IPS-18a (cell line): ENCODE results near the gene RBMXL3.

Source experiments
- H3K27ac ChIP-seq: one replicate; pipeline ENCODE4 v1.5.1; 2013; ENCODE audit warnings: low read length
- H3K27me3 ChIP-seq: one replicate; pipeline ENCODE4 v1.6.1; 2013; ENCODE audit warnings: mild to moderate bottlenecking, low read length; ENCODE audit not compliant: control insufficient read depth, insufficient read depth
- H3K36me3 ChIP-seq: one replicate; pipeline ENCODE4 v1.6.1; 2013; ENCODE audit warnings: low read depth, low read length; ENCODE audit not compliant: control insufficient read depth
- H3K4me1 ChIP-seq: one replicate; pipeline ENCODE4 v1.6.1; 2013; ENCODE audit warnings: low read depth, low read length; ENCODE audit not compliant: control insufficient read depth
- H3K4me3 ChIP-seq: one replicate; pipeline ENCODE4 v1.5.1; 2013; ENCODE audit warnings: low read length
- H3K9ac ChIP-seq: one replicate; pipeline ENCODE4 v1.6.1; 2013; ENCODE audit warnings: mild to moderate bottlenecking, low read length, moderate library complexity
- H3K9me3 ChIP-seq: one replicate; pipeline ENCODE4 v1.6.1; 2013; ENCODE audit warnings: low read depth, low read length; ENCODE audit not compliant: control insufficient read depth

The RBMXL3 gene

GRCh38 chrX:115189110-115189509 lies at the start of gene RBMXL3:
Gene RBMXL3 (plus strand): TSS chrX:115189410. CDS start chrX:115189442, 32 bp downstream.
- no peak within 1 kb of the TSS for H3K4me3 ChIP-seq
- H3K27ac ChIP-seq, result no peak within 1 kb of the TSS
- H3K4me1 ChIP-seq, result no peaks in the 10 kb centered on the region
- H3K9me3 ChIP-seq, result no peaks in the 10 kb centered on the region
- no peaks in the 10 kb centered on the region for H3K27me3 ChIP-seq
- H3K9ac ChIP-seq, result no peak within 1 kb of the TSS
- H3K36me3 ChIP-seq, result no peaks in the 10 kb centered on the region

GRCh38 chrX:115142057-115142456 lies 47.2 kb upstream of the RBMXL3 start:
- no peaks in the 10 kb centered on the region for H3K27me3 ChIP-seq
- H3K9me3 ChIP-seq, result no peaks in the 10 kb centered on the region
- H3K27ac ChIP-seq, result no peak overlapping the region
- H3K9ac ChIP-seq, result no peak overlapping the region
- H3K4me1 ChIP-seq, result peaks cover 12% of the 10 kb centered on the region
- H3K4me3 ChIP-seq, result no peak overlapping the region
- H3K36me3 ChIP-seq, result no peaks in the 10 kb centered on the region

GRCh38 chrX:115147220-115147619 lies 42.0 kb upstream of the RBMXL3 start:
- Histone ChIP-seq H3K27ac (no peak overlapping the region), H3K9me3 (no peaks in the 10 kb centered on the region), H3K36me3 (no peaks in the 10 kb centered on the region), H3K4me3 (no peak overlapping the region), H3K9ac (no peak overlapping the region), H3K27me3 (no peaks in the 10 kb centered on the region), H3K4me1 (no peaks in the 10 kb centered on the region)

GRCh38 chrX:115173181-115173580 lies 16.0 kb upstream of the RBMXL3 start:
- Histone ChIP-seq H3K4me3 (no peak overlapping the region), H3K4me1 (peaks cover 9% of the 10 kb centered on the region), H3K9me3 (no peaks in the 10 kb centered on the region), H3K27me3 (no peaks in the 10 kb centered on the region), H3K36me3 (peaks cover 4% of the 10 kb centered on the region), H3K27ac (no peak overlapping the region), H3K9ac (no peak overlapping the region)

- H3K4me3 ChIP-seq, result no peak overlapping the region
- H3K27ac ChIP-seq, result no peak overlapping the region
- H3K27me3 ChIP-seq, result no peaks in the 10 kb centered on the region
- peaks cover 4% of the 10 kb centered on the region for H3K36me3 ChIP-seq
- H3K9me3 ChIP-seq, result no peaks in the 10 kb centered on the region
- H3K9ac ChIP-seq, result no peak overlapping the region
- H3K4me1 ChIP-seq, result peaks cover 18% of the 10 kb centered on the region
These were observed 14.7 kb upstream of the RBMXL3 start for GRCh38 chrX:115174548-115174947.

GRCh38 chrX:115177932-115178331 lies 11.3 kb upstream of the RBMXL3 start:
- Histone ChIP-seq H3K9me3 (no peaks in the 10 kb centered on the region), H3K27ac (no peak overlapping the region), H3K9ac (no peak overlapping the region), H3K4me3 (no peak overlapping the region), H3K36me3 (no peaks in the 10 kb centered on the region), H3K27me3 (no peaks in the 10 kb centered on the region), H3K4me1 (peaks cover 18% of the 10 kb centered on the region)

GRCh38 chrX:115178473-115178872 lies 10.7 kb upstream of the RBMXL3 start:
- peaks cover 14% of the 10 kb centered on the region for H3K4me1 ChIP-seq
- peak overlapping the region; percentile 22 for H3K4me3 ChIP-seq
- H3K9me3 ChIP-seq, result no peaks in the 10 kb centered on the region
- no peaks in the 10 kb centered on the region for H3K27me3 ChIP-seq
- no peaks in the 10 kb centered on the region for H3K36me3 ChIP-seq
- no peak overlapping the region for H3K27ac ChIP-seq
- H3K9ac ChIP-seq, result no peak overlapping the region

- Histone ChIP-seq H3K4me3 (no peak overlapping the region), H3K27ac (no peak overlapping the region), H3K9me3 (no peaks in the 10 kb centered on the region), H3K9ac (no peak overlapping the region), H3K4me1 (peaks cover 2% of the 10 kb centered on the region), H3K27me3 (no peaks in the 10 kb centered on the region), H3K36me3 (no peaks in the 10 kb centered on the region)
These were observed 5.2 kb upstream of the RBMXL3 start for GRCh38 chrX:115183980-115184379.

GRCh38 chrX:115189646-115190635 lies 731 bp downstream of the RBMXL3 start:
- Histone ChIP-seq H3K4me1 (no peaks in the 10 kb centered on the region), H3K27ac (no peak overlapping the region), H3K9ac (no peak overlapping the region), H3K4me3 (no peak overlapping the region), H3K9me3 (no peaks in the 10 kb centered on the region), H3K27me3 (no peaks in the 10 kb centered on the region), H3K36me3 (no peaks in the 10 kb centered on the region)

- Histone ChIP-seq H3K27me3 (no peaks in the 10 kb centered on the region), H3K4me1 (no peaks in the 10 kb centered on the region), H3K27ac (no peak overlapping the region), H3K36me3 (no peaks in the 10 kb centered on the region), H3K9me3 (no peaks in the 10 kb centered on the region), H3K9ac (no peak overlapping the region), H3K4me3 (no peak overlapping the region)
These were observed 1.7 kb downstream of the RBMXL3 start for GRCh38 chrX:115190636-115191489.

GRCh38 chrX:115191490-115192243 lies 2.5 kb downstream of the RBMXL3 start:
- no peaks in the 10 kb centered on the region for H3K36me3 ChIP-seq
- no peak overlapping the region for H3K9ac ChIP-seq
- no peak overlapping the region for H3K27ac ChIP-seq
- H3K9me3 ChIP-seq, result no peaks in the 10 kb centered on the region
- H3K4me1 ChIP-seq, result no peaks in the 10 kb centered on the region
- no peaks in the 10 kb centered on the region for H3K27me3 ChIP-seq
- H3K4me3 ChIP-seq, result no peak overlapping the region
